Measurements from ENCODE around the gene ACSF3.

The ACSF3 gene

DNA sequence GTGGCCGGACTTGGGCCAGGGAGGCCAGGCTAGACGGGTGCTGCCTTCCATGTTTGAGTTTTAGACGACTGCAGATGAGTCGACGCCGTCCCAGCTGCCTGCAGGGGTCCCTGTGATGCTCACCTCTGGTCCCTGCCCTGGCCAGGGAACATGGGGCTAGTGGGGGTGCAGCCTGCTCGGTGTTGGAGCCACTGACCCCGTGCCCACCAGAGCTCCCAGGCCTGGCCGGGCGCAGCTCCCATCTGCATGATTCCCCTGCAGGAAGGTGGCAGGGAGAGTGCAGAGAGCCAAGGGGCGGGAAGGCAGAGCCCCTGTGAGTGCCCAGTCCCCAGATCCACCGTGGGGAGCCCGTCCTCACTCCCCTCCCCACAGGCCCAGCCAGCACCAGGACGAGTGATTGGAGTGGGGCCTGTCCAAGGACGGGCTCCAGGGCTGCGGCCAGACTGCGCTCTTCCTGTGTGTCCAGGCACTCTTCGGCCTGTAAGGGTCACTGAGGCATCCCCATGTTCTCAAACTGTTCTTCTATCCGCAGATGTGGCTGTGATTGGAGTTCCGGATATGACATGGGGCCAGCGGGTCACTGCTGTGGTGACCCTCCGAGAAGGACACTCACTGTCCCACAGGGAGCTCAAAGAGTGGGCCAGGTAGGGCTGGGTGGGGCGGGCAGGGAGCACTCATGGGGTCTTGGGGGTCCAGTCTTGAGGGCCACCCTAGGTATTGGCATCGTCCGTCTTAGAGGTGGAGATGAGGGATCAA is 51.9 kb downstream of the ACSF3 start:
- DNase-seq (ENCODE audit: low spot score), result no peak

DNA sequence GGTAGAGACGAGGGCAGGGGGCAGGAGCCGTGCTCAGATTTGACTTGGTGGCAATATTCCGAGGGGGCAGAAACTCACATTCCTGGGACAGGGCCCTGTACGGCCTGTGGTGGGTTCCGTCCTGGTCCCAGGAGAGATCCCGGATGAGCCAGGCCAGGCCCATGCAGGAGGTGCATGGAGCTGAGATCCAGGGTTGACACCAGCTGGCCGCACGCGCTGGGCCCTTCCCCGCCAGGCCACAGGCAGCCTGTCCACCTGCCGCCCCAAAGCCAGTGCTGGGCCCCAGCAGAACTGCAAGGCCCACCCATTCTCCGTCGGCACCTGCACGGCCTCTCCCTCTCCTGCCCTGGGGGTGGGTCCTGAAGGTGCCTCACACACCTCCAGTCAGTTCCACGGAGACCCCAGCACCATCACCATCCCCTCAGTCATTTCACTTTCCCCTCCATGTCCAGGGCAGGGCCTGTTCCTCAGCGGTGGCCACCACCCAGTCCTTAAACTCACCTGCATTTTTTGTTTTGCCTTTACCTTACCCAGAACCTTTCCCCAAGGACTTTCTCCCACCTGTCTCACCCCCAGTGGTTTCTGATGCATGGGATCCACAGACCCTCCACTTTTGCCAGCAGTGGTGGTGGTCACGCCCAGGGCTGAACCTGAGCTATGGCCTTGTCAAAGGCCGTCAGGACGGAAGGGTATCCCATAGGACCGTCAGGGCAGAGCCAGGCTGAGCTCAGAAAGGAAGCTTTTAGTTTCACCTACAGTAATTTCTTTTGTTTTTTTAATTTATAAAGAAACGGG is 52.8 kb downstream of the ACSF3 start:
- DNase-seq (ENCODE audit: low spot score), result no peak

DNA sequence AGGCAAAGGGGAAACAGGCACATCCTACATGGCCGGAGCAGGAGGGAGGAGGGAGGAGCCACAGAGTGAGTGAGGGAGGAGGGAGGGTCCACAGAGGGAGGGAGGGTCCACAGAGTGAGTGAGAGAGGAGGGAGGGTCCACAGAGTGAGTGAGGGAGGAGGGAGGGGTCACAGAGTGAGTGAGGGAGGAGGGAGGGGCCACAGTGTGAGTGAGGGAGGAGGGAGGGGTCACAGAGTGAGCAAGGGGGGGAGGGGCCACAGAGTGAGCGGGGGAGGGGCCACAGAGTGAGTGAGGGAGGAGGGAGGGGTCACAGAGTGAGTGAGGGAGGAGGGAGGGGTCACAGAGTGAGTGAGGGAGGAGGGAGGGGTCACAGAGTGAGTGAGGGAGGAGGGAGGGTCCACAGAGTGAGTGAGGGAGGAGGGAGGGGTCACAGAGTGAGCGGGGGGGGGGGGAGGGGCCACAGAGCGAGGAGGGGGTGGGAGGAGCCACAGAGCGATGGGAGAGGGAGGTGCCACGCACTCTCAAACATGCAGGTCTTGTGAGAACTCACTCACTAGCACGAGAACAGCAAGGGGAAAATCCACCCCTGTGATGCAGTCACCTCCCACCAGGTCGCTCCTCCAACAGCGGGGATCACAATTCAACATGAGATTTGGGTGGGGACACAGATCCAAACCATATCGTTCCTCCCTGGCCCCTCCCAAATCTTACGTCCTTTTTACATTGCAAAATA is 53.6 kb downstream of the ACSF3 start:
- DNase-seq (ENCODE audit: low spot score), result no peak

DNA sequence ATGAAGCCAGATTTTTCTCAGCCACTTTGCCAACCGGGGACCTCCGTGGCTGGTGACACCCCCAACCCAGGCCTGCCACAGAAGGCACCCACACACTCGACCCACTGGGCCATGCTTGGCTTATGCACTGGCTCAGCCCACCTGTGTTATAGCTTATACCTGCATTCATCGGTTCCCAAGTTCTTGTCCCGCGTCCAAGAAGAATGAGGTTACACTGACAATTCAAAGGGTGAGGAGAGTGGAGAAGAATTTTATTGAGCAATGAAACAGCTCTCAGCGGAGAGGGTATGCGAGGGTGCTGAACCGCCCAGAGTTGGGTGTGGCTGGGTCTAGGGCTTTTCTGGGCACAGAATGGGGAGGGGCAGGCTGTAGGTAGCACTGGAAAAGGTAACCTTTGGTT is 55.7 kb downstream of the ACSF3 start:
- no peak for DNase-seq (ENCODE audit: low spot score)

DNA sequence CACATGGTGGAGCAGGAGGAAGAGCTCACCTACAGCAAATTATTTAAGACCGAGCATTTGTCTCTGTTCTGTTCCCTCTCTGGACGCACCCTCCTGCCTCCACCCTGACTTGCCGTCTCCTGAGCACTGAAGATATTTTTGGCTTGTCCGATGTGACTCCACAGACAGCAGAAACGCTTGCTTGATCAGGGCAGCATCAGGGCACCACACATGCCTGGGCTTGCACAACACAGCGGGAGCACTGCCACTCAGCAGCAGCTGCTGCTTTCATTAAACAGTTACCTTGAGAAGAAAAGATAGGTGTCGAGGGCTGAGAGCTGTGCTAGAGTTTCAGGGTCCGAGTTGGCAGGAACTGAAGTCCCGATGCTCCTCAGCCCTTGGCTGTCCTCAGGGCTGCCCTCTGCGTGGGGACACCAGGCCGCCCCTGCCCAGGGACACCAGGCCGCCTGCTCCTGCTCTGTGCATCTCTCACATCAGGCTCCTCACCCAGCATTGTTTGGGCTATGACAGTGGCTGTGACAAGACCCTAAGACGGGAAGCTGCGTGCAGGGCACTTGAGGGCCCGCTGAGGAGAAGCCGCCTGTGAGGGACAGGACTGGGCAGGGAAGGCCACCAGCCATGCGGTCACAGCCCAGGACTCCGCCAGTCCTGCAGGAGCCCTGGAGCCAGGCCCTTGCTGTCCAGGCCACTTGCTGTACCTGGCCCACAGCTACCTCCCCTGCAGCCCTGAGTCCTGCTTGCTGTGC is 56.6 kb downstream of the ACSF3 start:
- no peak for DNase-seq (ENCODE audit: low spot score)

DNA sequence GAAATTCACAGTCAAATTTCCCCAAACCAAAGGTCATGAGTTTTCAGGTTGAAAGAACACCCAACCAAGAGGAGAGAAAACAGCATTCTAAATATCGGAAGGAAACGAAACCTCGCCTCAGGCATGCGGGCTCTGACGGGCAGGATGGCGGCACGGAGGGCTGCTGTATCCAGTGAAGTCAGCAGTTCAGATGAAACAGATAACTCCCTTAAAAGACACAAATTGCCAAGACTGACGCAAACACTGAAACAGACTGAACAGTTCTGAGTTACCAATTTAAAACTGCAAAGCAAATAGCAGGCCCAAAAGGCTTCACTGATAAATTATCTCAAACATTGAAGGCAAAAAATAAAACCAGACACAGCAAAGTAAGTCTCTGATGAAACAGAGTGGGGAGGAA is 57.3 kb downstream of the ACSF3 start:
- DNase-seq (ENCODE audit: low spot score), result no peak

DNA sequence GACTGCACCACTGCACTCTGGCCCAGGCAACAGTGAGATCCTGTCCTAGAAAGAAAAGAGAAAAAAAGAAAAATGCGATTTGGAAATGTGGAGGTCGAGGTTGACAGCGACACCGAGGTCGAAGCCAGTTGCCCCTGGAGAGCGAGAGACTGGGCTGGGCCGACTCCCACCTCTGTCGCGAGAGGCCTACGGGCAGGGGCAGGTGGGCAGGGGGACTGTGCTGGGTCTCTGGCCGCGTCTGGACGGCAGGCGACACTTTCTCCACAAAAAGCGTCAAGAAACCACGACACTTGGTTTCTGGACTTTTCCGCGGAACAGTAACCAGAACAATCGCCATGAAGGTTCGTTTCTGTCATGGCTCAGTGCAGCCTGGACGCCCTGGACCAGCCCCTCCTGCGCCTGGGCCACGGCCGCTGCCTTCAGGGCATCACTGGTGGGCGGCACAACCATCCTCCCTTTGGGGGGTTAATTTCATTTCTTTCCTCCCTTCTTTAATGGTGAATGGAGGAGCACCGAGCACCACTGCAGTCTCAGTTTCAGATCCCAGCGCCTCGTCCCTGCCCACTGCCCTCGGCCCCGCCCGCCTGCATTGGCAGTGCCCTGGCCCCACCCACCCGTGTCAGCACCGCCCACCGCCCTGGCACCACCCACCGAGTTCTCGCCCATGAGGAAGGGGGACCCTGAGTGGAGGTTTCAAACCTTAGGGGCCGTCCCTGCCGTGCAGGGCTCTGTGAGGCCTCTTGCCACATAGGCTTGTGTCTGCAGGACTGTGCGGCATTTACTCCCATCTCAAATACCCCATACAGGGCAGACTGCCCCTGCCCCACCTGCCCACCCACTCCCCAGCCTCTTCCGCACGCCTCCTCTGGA is 59.4 kb downstream of the ACSF3 start:
- DNase-seq (ENCODE audit: low spot score), result no peak

DNA sequence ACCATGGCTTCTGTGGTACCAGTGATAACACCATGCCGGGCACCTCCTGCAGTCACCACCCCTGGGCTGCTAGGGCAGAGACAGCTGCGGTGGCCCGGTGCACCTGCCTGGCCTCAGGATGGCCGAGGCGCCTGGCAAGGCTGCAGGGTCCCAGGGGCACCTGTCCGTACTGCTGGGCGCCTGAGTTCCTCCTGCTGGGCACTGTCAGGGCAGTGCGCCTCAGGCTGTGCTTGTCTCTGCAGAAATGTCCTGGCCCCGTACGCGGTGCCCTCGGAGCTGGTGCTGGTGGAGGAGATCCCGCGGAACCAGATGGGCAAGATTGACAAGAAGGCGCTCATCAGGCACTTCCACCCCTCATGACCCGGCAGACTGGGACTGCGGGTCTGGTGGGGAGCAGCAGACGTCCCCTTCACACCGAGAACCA is 60.2 kb downstream of the ACSF3 start:
- DNase-seq (ENCODE audit: low spot score), result no peak

DNA sequence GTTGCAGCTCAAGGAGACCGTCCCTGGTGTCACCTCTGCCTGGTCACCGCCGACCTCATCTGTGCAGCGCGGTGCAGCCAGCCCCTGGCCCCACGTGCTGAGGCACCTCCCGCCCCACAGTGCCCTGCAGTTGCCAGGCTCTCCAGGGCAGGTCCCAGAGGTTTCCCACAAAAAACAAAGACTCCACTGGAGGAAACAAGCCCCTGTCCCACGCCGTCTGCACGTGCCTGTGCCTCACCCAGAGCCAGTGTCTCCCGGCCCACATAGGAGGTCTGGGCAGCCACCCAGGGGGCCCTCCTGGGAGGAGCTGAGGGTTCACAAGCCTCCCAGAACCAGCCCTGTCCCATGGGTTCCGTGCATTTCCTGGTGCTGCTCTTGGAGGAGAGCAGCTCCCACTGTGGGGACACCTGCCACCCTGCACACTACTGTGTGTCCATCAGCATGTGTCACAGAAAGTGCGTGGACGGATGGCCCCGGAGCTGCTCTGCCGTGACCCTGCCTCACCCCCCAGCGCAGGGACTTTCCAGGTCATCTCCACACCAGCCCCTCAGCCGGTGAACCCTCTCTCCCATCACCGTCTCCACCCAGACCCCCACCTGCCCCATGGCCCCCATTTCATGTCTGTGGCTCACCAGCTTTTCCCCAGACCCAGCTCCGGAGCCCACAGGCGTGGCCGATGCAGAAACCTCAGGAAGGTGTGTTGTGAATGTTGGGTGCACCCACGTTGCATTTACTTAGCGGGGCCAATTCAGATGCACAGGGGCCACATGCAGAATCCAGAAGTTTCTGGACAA is 60.9 kb downstream of the ACSF3 start:
- DNase-seq (ENCODE audit: low spot score), result no peak

DNA sequence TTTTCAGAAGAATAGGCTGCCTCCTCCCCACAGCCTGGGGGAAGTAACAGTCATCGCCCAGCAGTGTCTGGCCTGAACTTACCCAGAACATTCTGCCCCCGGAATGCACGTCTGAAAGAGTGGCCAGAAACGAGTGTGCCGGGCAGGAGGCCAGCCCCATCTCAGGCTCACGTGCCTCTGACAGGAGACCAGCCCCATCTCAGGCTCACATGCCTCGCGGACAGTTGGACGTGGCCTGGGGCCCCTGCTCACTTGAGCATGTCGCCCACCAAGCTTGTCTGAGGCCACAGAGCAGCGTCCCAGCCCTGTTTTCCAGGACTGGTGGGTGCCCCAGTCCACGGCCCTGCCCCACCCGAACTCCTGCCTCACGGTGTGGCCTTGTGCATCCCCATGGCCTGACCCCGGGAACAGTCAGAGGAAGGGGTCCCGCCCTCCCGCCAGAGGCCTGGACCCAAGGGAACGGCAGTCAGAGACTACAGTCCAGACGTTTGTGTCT is 61.6 kb downstream of the ACSF3 start:
- DNase-seq (ENCODE audit: low spot score), result peak; percentile 83

DNA sequence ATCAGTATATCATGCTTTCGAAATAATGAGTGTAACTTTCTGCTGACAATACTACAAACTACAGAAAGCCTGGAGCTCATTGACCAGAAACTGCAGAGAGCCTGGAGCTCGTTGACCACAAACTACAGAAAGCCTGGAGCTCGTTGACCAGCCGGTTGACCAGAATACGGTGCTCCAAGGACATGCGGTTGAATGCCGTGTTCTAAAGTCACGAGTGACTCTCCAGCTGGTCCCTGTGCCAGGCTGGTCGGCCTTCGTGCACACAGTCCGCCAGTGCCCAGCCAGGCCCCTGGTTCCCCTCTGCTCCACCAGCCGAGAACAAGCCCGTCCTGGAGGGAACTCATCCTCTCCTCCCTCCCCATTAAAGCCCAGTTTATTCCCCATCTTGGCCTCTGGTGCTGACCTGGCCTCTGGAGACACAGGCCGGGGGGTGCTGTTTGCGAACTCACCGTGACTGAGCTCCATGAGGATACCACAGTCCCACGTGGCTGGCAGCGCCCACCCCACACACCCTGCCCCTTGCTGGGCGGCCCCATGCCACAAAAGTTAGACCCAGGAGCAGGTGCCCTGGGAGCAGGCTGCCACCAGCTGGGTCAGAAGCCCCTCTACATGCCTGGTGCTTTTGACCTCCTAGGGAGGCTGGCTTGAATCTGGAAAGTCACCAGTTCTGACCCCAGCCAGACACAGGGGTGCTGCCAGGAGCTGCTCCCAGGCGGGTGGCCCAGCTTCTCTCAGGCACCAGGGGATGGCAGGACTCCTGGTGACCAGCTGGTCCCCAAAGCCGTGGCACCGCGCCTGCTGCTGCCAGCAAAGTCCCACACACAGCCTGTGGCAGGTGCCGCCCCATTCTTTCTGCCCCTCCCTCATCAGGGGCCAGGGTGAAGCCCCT is 62.4 kb downstream of the ACSF3 start:
- no peak for DNase-seq (ENCODE audit: low spot score)

DNA sequence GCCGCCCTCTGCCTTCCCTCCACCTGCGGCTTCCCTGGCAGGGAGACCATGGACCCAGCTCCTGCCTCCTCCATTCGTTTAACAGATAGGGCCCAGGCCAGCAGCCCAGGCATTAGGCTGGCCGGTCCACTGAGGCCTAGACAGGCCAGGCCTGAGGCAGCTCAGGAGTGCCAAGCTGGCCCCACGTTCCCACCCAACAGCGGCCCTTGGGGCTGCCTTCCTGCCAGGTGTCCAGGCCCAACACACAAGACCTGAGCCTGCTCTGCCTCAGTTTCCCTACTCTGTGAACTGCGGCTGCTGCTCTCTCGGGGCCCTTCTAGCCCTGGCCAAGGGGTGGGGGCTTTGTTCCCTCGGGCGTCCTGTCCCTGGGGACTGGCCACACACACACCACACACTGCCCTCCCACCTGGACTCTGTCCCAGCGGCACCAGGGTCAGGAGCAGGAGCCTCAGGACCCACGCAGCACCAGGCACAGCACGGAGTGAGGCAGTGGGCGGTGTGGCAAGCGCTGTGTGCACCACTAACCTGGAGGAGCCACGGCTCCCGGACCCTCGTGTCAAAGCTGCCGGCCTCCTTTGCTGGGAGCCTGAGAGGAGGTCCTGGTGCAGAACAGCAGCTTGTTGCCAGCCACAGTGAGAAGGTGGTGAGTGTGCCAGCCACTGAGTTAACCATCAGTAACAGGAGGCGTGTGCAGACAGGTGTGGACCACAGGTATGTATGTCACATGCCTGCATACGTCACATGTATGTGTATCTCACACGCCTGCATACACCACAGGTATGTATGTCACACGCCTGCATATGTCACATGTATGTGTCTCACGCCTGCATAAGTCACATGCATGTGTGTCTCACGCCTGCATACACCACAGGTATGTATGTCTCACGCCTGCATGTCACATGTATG is 63.3 kb downstream of the ACSF3 start:
- DNase-seq (ENCODE audit: low spot score), result no peak

DNA sequence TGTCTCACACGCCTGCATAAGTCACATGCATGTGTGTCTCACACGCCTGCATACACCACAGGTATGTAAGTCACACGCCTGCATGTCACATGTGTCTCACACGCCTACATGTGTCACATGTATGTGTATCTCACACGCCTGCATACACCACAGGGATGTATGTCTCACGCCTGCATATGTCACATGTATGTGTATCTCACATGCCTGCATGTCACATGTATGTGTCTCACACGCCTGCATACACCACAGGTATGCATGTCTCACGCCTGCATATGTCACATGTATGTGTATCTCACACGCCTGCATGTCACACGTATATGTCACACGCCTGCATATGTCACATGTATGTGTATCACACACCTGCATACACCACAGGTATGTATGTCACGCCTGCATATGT is 64.1 kb downstream of the ACSF3 start:
- no peak for DNase-seq (ENCODE audit: low spot score)

DNA sequence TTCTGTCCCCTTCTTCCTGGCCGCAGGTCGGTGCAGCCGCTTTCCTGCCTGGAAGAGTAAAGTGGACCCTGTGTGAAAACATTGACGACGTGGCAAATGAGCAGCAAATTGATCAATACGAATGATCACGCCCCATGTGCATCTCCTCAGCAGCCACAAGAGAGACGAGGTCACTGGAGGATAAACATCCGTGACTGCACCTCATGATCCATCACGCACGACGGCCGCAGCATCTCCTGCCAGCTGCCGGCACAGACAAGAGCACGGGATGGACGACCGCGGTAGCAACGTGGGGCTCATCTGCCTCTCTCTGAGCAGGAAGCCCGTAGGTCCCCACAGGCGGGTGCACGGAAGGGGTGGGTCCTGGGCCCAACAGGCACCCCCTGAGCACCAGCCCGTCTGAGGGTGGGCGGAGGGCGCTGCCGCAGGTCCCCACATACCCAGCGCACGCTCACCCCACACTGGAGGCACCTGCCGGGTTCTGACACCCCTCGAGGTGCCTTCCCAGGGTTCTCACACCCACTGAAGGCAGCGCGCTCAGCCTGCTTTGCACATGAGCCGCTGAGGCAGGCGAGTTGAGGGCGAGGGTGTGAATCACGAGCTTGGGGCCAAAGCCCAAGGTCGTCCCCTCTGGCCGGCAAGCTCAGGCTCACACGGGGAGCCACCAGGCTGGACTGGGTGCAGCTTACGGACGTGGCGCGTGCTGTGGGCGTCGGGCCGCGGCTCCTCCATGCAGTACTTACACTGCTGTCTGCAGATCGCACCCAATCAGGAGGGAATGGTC is 65.6 kb downstream of the ACSF3 start:
- no peak for DNase-seq (ENCODE audit: low spot score)

DNA sequence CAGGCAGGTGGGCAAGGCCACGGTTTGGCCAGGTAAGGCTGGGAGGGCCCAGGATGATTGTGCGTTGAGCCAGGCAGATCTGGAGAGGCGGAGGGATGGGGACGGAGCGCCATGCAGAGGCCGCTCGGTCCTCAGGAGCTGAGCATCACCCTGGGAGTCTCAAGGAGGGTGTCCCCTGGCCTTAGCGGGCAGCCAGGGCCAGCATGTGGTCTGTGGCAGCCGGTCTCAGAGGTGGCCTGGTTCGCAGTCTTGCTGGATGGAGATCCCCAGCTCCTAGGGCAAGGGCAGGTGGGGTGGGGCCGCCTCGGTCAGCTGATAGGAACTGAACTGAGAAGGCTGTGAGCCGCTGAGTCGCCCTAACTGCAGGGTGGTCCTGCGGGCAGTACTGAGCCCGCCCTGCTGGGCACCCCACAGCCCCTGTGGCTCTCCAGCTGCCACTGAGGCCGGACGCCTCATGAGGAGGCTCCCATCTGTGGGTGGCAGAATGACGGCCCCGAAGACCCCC is 66.2 kb downstream of the ACSF3 start:
- DNase-seq (ENCODE audit: low spot score), result no peak

DNA sequence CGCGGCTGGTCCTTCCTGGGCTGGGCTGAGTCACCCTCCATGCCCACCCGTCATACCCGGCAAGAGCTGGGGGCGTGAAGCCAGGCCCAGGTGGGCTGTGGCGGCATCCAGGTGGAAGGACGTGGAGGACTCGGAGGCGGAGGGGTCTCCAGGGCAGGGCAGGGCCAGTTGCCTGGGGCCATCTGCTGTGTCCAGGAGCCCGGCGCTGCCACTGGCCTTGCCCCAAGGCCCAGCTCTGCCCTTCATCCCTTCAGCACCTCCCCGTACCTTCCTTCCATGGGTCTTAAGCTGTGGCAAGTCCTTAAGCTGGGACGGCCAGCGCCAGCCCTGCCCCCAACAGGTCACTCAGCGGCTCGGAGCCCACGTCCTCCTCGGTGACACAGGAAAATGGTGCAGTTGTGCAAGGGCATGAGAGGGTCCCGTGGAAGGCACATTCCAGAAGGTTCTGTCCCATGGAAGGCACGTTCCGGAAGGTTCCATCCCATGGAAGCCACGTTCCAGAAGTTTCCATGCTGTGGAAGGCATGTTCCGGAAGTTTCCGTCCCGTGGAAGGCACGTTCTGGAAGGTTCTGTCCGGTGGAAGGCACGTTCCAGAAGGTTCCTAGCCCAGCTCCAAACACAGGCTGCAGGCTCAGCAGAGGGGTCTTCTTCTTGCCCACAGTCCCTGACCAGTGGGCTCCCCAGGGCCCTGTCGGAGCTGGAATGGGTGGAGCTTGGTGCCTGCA is 67.5 kb downstream of the ACSF3 start:
- no peak for DNase-seq (ENCODE audit: low spot score)
